Kidney epithelial cell (primary cell): Measurements from ENCODE around the gene FTO. TPM values are rescaled to one million over a fixed set of nuclear protein-coding genes. Genes with fewer than 3 reads are reported as not detected.
A peak's percentile ranks its signal among the peaks of the same experiment; 100 is the strongest.

Source experiments
- DNase-seq: peaks from one replicate; pipeline ENCODE4 v3.0.0-alpha.2; 2010; ENCODE audit warnings: low read depth
- H3K27me3 ChIP-seq: 2 replicates; pipeline ENCODE4 v1.6.0; 2011; ENCODE audit warnings: low read length; ENCODE audit not compliant: control insufficient read depth, insufficient read depth
- H3K36me3 ChIP-seq: 2 replicates; pipeline ENCODE4 v1.5.1; 2011; ENCODE audit warnings: low read length; ENCODE audit not compliant: control insufficient read depth, insufficient read depth
- H3K4me3 ChIP-seq: 2 replicates; pipeline ENCODE4 v1.5.1; 2011; ENCODE audit warnings: low read depth, mild to moderate bottlenecking, control low read depth, low read length
- total RNA-seq: library from RNA; depleted of rRNA; stranded (reverse); fragments of >200 nt; gene quantifications from 2 replicates; pipeline ENCODE4 v1.2.3, GENCODE V29; 2015
- TF ChIP-seq, protein P1 (sequence below): IDR thresholded peaks from 2 replicates; pipeline ENCODE4 v1.5.1; 2011; ENCODE audit warnings: mild to moderate bottlenecking, moderate library complexity, low read length, control low read depth, inconsistent platforms; ENCODE audit not compliant: insufficient read depth, poor library complexity, severe bottlenecking

FTO gene
- total RNA-seq, 1 donor from 2014 or later = 66.9 TPM

DNA sequence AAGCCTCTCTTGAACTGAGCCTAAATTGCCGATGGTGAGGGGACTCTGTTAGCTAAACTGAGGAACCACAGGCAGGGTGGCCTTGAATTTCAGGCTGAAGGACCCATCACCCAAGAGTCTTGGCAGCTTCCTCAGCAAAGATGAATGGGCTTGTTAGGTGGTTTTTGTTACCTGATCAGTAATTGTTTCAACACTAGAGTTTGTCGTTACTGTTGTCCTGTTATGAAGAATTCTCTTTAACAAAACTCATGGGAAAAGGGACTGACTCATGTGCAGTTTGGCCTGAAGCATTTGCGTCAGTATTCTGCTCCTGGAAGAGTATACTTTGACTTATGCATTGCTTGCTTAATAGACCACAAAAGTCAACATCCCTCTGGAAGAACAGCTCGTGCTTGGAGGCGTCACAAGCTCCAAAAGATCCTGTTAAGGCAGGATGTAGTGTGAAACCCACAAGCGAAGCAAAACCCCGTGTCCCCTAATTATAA is 376.6 kb downstream of the FTO start:
- H3K4me3 ChIP-seq = no peak overlapping the region
- H3K36me3 ChIP-seq = no peaks in the 10 kb centered on the region
- H3K27me3 ChIP-seq = no peaks in the 10 kb centered on the region
- TF ChIP-seq, protein P1, sequence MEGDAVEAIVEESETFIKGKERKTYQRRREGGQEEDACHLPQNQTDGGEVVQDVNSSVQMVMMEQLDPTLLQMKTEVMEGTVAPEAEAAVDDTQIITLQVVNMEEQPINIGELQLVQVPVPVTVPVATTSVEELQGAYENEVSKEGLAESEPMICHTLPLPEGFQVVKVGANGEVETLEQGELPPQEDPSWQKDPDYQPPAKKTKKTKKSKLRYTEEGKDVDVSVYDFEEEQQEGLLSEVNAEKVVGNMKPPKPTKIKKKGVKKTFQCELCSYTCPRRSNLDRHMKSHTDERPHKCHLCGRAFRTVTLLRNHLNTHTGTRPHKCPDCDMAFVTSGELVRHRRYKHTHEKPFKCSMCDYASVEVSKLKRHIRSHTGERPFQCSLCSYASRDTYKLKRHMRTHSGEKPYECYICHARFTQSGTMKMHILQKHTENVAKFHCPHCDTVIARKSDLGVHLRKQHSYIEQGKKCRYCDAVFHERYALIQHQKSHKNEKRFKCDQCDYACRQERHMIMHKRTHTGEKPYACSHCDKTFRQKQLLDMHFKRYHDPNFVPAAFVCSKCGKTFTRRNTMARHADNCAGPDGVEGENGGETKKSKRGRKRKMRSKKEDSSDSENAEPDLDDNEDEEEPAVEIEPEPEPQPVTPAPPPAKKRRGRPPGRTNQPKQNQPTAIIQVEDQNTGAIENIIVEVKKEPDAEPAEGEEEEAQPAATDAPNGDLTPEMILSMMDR = no peak
- DNase-seq = peak; percentile 96

DNA sequence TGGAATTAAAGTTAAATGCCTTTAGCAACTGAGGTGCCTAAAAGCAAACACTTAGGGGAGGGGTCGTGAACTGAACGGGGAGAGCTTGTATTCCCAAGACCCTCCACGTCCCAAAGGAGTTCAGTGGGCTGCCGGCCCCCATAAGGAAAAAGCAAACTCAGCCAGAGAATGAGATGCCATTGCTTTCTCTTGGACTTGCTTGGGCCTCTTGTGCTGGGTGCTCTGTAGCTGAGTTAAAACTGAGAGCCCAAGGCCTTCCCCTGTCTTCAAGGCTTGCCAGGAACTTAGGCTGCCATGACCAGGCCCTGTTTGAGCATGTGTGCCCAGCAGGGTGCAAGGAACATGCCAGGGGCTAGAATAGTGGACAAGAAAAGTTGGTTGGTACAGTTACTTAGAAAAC is 382.8 kb downstream of the FTO start:
- no peak for DNase-seq
- Histone ChIP-seq H3K36me3 (no peaks in the 10 kb centered on the region), H3K27me3 (no peaks in the 10 kb centered on the region), H3K4me3 (no peak overlapping the region)
- TF ChIP-seq, protein P1 = no peak

DNA sequence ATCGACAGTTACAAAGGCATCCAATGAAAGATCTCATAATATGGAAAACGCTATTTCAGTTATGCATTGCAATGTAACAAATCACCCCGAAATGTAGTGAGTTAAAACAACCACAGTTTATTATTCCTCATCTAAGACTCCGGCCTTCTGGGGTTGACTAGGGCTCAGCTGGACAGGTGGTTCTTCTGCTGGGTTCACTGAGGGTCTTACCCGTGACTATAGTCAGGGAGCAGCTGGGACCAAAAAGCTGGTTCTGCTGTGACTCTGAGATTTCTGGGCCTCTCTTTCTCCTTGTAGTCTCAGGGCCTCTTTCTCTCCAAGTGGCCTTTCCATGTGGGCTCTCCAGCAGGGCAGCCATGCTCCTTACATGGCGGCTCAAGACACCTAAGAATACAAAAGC is 386.6 kb downstream of the FTO start:
- no peak for DNase-seq
- no peaks in the 10 kb centered on the region for H3K27me3 ChIP-seq
- TF ChIP-seq, protein P1 = no peak
- no peaks in the 10 kb centered on the region for H3K36me3 ChIP-seq
- H3K4me3 ChIP-seq = no peak overlapping the region

DNA sequence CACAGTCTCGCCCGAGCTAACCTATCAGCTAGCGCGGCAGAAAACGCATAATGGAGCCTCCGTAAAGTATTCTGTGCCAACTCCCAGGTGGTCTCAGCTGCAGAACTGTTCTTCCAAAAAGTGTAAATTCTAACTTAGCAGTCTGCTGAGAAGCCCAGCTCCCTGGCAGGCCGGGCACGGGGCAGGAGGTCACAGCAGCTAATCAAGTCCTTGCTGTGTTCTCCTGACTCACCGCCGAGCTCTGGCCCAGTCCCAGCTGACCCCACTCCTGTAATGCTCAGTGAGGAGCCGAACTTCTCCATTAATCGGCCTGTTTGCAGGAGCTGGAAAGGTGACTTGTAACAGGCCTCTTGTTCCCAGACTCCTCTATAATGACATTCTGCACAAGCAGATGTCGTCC is 389.3 kb downstream of the FTO start:
- H3K27me3 ChIP-seq = no peaks in the 10 kb centered on the region
- H3K4me3 ChIP-seq = no peak overlapping the region
- H3K36me3 ChIP-seq = no peaks in the 10 kb centered on the region
- no peak for DNase-seq
- TF ChIP-seq, protein P1 = no peak

DNA sequence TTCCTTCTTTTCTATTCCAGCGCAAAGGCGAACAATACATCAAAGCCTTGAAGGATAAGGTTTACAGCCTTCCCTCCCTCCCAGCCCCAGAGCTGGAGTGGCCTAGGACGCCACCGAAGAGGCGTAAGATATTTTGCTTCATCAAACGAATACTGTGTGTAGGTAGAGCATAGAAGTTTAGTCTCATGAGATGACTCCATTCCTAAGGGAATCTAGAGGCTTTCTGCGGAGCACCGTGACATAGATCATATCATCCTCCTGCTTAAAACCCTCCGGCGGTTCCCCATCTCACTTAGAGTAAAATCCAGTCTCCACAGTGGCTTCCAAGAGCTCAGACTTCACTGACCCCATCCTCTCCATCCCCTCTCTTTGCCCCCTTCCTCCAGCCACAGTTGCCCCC is 390.7 kb downstream of the FTO start:
- TF ChIP-seq, protein P1 = no peak
- H3K36me3 ChIP-seq = no peaks in the 10 kb centered on the region
- no peak for DNase-seq
- no peaks in the 10 kb centered on the region for H3K27me3 ChIP-seq
- no peak overlapping the region for H3K4me3 ChIP-seq

DNA sequence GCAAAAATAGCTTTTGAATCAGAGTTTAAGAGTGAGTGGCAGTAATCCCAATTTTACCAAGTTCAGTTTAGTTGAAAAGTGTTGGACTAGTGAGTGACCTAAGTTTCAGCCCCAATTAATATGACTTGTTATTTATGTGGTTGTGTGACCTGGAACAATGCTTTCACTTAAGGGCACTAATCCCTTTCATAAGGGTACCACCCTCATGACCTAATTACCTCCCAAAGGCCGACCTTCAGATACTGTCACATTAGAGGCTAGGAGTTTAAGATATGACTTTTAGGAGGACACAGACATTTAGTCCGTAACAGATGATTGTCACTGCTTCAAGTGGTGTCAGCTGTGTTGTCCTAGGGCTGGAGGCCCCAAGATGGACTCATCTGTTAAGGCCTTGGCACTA is 392.7 kb downstream of the FTO start:
- Histone ChIP-seq H3K4me3 (no peak overlapping the region), H3K27me3 (no peaks in the 10 kb centered on the region), H3K36me3 (no peaks in the 10 kb centered on the region)
- no peak for DNase-seq
- TF ChIP-seq, protein P1 = no peak
